Measurements from ENCODE around the gene TMEM200C.

TMEM200C gene

GRCh38 chr18:5892823-5893431 lies 2.4 kb downstream of the TMEM200C start:
- TF ChIP-seq, protein P1, sequence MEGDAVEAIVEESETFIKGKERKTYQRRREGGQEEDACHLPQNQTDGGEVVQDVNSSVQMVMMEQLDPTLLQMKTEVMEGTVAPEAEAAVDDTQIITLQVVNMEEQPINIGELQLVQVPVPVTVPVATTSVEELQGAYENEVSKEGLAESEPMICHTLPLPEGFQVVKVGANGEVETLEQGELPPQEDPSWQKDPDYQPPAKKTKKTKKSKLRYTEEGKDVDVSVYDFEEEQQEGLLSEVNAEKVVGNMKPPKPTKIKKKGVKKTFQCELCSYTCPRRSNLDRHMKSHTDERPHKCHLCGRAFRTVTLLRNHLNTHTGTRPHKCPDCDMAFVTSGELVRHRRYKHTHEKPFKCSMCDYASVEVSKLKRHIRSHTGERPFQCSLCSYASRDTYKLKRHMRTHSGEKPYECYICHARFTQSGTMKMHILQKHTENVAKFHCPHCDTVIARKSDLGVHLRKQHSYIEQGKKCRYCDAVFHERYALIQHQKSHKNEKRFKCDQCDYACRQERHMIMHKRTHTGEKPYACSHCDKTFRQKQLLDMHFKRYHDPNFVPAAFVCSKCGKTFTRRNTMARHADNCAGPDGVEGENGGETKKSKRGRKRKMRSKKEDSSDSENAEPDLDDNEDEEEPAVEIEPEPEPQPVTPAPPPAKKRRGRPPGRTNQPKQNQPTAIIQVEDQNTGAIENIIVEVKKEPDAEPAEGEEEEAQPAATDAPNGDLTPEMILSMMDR (IDR thresholded peaks at IDR 0.05; ENCODE audit: extremely low read depth, missing control alignments), result no peak
- peak; percentile 16 for DNase-seq (ENCODE audit: low spot score)

- TF ChIP-seq, protein P1 (IDR thresholded peaks at IDR 0.05; ENCODE audit: extremely low read depth, missing control alignments), result no peak
- DNase-seq (ENCODE audit: low spot score), result peak; percentile 22
Measured at GRCh38 chr18:5891854-5892215, 3.5 kb downstream of the TMEM200C start.

DNA sequence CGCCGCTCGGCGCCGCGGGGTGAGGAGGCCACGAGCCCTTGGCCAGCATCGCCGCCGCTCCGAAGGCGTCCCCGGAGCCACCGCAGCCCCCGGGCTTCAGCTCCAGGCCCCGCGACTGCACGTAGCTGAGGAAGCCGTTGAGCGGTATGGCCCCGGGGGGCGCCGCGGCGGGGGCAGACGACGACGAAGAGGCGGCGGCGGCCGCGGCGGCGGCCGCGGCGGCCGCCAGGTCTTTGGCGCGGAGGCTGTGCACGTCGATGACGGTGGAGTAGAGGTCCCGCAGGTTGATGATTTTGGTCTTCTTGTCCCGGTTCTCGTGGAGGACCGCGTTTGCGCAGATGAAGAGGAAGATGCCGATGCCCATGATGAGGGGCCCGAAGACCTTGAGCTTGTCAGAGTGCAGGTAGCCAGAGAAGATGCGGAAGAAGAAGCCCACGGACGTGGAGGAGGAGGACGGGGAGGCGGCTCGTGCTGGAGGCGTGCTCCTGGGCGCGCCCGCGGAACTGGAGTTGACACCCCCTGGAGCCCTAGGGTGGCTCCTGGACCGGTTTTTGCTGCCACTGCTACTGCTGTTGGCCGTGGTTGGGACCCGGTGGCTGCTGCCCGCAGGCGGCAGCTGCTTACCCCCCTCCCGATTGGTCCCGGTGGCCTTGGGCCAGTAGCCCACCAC lies 4.0 kb downstream of the TMEM200C start:
- TF ChIP-seq, protein P1 (IDR thresholded peaks at IDR 0.05; ENCODE audit: extremely low read depth, missing control alignments), result no peak
- DNase-seq (ENCODE audit: low spot score), result peak; percentile 20

GRCh38 chr18:5890331-5891183 lies 4.8 kb downstream of the TMEM200C start:
- DNase-seq (ENCODE audit: low spot score), result peak; percentile 91
- TF ChIP-seq, protein P1 (IDR thresholded peaks at IDR 0.05; ENCODE audit: extremely low read depth, missing control alignments), result peak; percentile 87

DNA sequence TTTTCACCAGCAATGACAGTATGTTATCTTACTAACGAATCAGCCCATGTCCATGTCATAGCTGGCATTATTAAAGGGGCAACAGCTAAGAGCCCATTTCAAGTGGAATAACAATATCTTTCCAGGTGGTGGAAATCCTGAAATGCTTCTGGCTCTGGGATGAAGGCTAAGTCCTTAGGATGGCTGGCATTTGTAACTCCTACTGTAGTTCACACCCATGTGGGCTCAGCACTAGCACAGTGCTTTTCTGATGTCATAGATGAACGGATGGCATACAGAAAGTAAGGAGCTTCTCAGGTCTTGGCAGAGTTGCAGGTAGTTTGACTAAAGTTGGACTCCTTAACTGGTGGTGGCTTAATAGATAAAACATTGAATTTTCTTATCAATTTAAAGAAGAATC lies 10.0 kb downstream of the TMEM200C start:
- DNase-seq (ENCODE audit: low spot score), result no peak
- TF ChIP-seq, protein P1 (IDR thresholded peaks at IDR 0.05; ENCODE audit: extremely low read depth, missing control alignments), result no peak

DNA sequence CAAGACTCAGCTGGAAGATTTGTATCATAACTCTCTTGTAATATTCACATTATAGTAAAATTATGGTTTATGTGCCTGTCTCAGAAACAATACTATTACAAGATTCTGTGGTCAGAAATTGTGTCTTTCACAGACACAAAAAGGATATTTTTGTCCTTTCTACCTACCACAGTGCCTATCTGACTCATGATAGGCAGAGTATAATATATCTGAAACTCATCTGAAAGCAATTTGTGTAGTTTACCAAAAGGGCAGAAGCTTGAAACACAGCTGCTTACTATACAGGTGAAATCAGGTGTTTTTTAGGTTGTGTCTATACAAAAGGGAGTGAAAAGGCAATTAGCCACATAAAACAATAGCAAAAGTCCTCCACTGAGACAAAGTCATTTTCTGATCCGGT lies 10.9 kb downstream of the TMEM200C start:
- DNase-seq (ENCODE audit: low spot score), result no peak
- TF ChIP-seq, protein P1 (IDR thresholded peaks at IDR 0.05; ENCODE audit: extremely low read depth, missing control alignments), result no peak

- peak; percentile 26 for DNase-seq (ENCODE audit: low spot score)
- TF ChIP-seq, protein P1 (IDR thresholded peaks at IDR 0.05; ENCODE audit: extremely low read depth, missing control alignments), result peak; percentile 55
Measured at GRCh38 chr18:5879479-5879882, 15.8 kb downstream of the TMEM200C start.
